Transverse colon (tissue), 4 donors: Measurements from ENCODE around the gene GALNT13. TPM values are rescaled to one million over a fixed set of nuclear protein-coding genes. Genes with fewer than 3 reads are reported as not detected.

Experiments
- DNase-seq: peaks from one replicate; pipeline ENCODE4 v3.0.0-alpha.2; 2019
- H3K27ac ChIP-seq, 4 donors: fragments of 200-600 bp; sonication (generic); 2 replicates each; pipeline ENCODE4 v1.5.1; 2016 to 2018; ENCODE audit warnings: inconsistent platforms in 4 of 4
- H3K27me3 ChIP-seq: fragments of 200-600 bp; sonication (generic); 2 replicates; pipeline ENCODE4 v1.5.1; 2017; ENCODE audit warnings: inconsistent platforms
- H3K36me3 ChIP-seq, 4 donors: fragments of 200-600 bp; sonication (generic); 2 replicates each; pipeline ENCODE4 v1.5.1; 2017 to 2019; ENCODE audit warnings: inconsistent platforms in 4 of 4
- H3K4me1 ChIP-seq, 4 donors: fragments of 200-600 bp; sonication (generic); 2 replicates each; pipeline ENCODE4 v1.5.1; 2017 to 2020; ENCODE audit warnings: inconsistent platforms in 4 of 4
- H3K4me3 ChIP-seq, 4 donors: fragments of 200-600 bp; sonication (generic); 1 replicate in 1 of 4; 2 replicates in 3 of 4; pipeline versions ENCODE4 v1.5.1 to v1.6.1; 2017 to 2019; ENCODE audit warnings: inconsistent platforms in 4 of 4
- H3K9me3 ChIP-seq, 2 donors: fragments of 200-600 bp; sonication (generic); 2 replicates each; pipeline ENCODE4 v1.5.1; 2017 to 2019; ENCODE audit warnings: inconsistent platforms in 2 of 2
- CTCF ChIP-seq, 5 experiments: fragments of 200-600 bp in 3 of 5; fragments of 450-650 bp in 2 of 5; sonication (generic) in 3 of 5; IDR thresholded peaks; 1 replicate in 2 of 5; 2 replicates in 3 of 5; pipeline ENCODE4 v1.5.1; 2016 to 2017; ENCODE audit warnings: antibody characterized with exemption in 5 of 5, inconsistent platforms in 3 of 5, mild to moderate bottlenecking in 2 of 5, moderate library complexity in 1 of 5
- EP300 ChIP-seq: sonication (generic); formaldehyde crosslinking; IDR thresholded peaks from one replicate; pipeline ENCODE4 v1.6.1; 2017; ENCODE audit warnings: antibody characterized with exemption, low read depth
- POLR2A ChIP-seq: fragments of 450-650 bp; IDR thresholded peaks from one replicate; pipeline ENCODE4 v1.6.1; 2016; ENCODE audit warnings: antibody characterized with exemption, mild to moderate bottlenecking, moderate library complexity
- POLR2AphosphoS5 ChIP-seq, 3 donors: sonication (generic); formaldehyde crosslinking; IDR thresholded peaks; one replicate each; pipeline ENCODE4 v1.6.1; 2016; ENCODE audit warnings: antibody characterized with exemption in 3 of 3
- WGBS, 2 donors: methylation state at CpG; one replicate each; pipeline ENCODE4 v1.1.5; 2018; ENCODE audit warnings: low coverage in 1 of 2; 5-methylcytosine and 5-hydroxymethylcytosine counted together
- in situ Hi-C, 4 donors: fragments of 200-750 bp; cut with MboI; loops; one replicate each; pipeline versions ENCODE4 v1.15.0 to v1.15.1; 2017; ENCODE audit warnings: low sequenced_read_pairs in 3 of 4, low pct_ligation_motif_present in 1 of 4, low pct_unique_long_range_greater_than_20kb in 1 of 4
- intact Hi-C: fragments of 100-400 bp; cut with DNase I; formaldehyde crosslinking; loops from one replicate; pipeline ENCODE4 v1.15.1; 2023; ENCODE audit warnings: low total_unique reads
- total RNA-seq, 4 donors: library from RNA; depleted of rRNA; stranded (reverse); fragments of >200 nt; gene quantifications; one replicate each; pipeline ENCODE4 v1.1.0, GENCODE V29; 2016

Gene GALNT13
- total RNA-seq, 4 donors from 2014 or later = 0.41 to 0.95 TPM; not detected in 2

- no peaks in the 10 kb centered on the region for H3K9me3 ChIP-seq
- no peak for DNase-seq
- H3K27ac ChIP-seq = no peak overlapping the region
- in situ Hi-C loops (no loop called here), intact Hi-C loops (no loop called here)
- H3K4me3 ChIP-seq = no peak overlapping the region
- 29 to 35% methylated on average over 1 of the region's 1 CpG for WGBS, 2 donors
- no peaks in the 10 kb centered on the region for H3K36me3 ChIP-seq
- no peaks in the 10 kb centered on the region for H3K27me3 ChIP-seq
- no peaks in the 10 kb centered on the region for H3K4me1 ChIP-seq
- no peak for TF ChIP-seq CTCF (IDR thresholded peaks at IDR 0.05)
- TF ChIP-seq POLR2AphosphoS5 (IDR thresholded peaks at IDR 0.05) = no peak
- TF ChIP-seq EP300 = no peak
- TF ChIP-seq POLR2A = no peak
Observed at GRCh38 chr2:153890576-153890975, 18.9 kb downstream of the GALNT13 start.

GRCh38 chr2:153891051-153891450 lies 19.3 kb downstream of the GALNT13 start:
- H3K4me3 ChIP-seq = no peak overlapping the region
- no peaks in the 10 kb centered on the region for H3K36me3 ChIP-seq
- no peaks in the 10 kb centered on the region for H3K4me1 ChIP-seq
- intact Hi-C loops = no loop called here
- H3K9me3 ChIP-seq = no peaks in the 10 kb centered on the region
- TF ChIP-seq EP300 (no peak), POLR2A (no peak), POLR2AphosphoS5 (IDR thresholded peaks at IDR 0.05) (no peak)
- in situ Hi-C loops = no loop called here
- no peak for DNase-seq
- no peaks in the 10 kb centered on the region for H3K27me3 ChIP-seq
- no peak overlapping the region for H3K27ac ChIP-seq

GRCh38 chr2:153912798-153913396 lies 41.2 kb downstream of the GALNT13 start:
- H3K4me3 ChIP-seq = no peak overlapping the region

GRCh38 chr2:153917570-153917969 lies 45.8 kb downstream of the GALNT13 start:
- H3K4me1 ChIP-seq = no peaks in the 10 kb centered on the region
- H3K4me3 ChIP-seq = no peak overlapping the region
- H3K27me3 ChIP-seq = no peaks in the 10 kb centered on the region
- no peaks in the 10 kb centered on the region for H3K36me3 ChIP-seq
- intact Hi-C loops = no loop called here
- TF ChIP-seq EP300 (no peak), POLR2A (no peak), CTCF (IDR thresholded peaks at IDR 0.05) (no peak), POLR2AphosphoS5 (IDR thresholded peaks at IDR 0.05) (no peak)
- no peak overlapping the region for H3K27ac ChIP-seq
- in situ Hi-C loops = no loop called here
- no peaks in the 10 kb centered on the region for H3K9me3 ChIP-seq
- DNase-seq = no peak

More at GRCh38 chr2:153912798-153913396, 41.2 kb downstream of the GALNT13 start:
- 78% methylated on average over 3 of the region's 3 CpGs; no CpG with 5 or more reads in 1 of the 2 donors for WGBS, 2 donors
- Histone ChIP-seq H3K27ac (no peak overlapping the region), H3K9me3 (no peaks in the 10 kb centered on the region), H3K27me3 (no peaks in the 10 kb centered on the region), H3K36me3 (no peaks in the 10 kb centered on the region), H3K4me1 (no peaks in the 10 kb centered on the region)
- intact Hi-C loops = no loop called here
- TF ChIP-seq EP300 (no peak), CTCF (IDR thresholded peaks at IDR 0.05) (no peak), POLR2AphosphoS5 (IDR thresholded peaks at IDR 0.05) (no peak), POLR2A (no peak)
- no peak for DNase-seq
- in situ Hi-C loops = no loop called here

GRCh38 chr2:153935511-153935910 lies 63.8 kb downstream of the GALNT13 start:
- Histone ChIP-seq H3K27ac (no peak overlapping the region), H3K36me3 (no peaks in the 10 kb centered on the region), H3K4me1 (no peaks in the 10 kb centered on the region), H3K9me3 (no peaks in the 10 kb centered on the region), H3K4me3 (no peak overlapping the region), H3K27me3 (no peaks in the 10 kb centered on the region)
- no peak for DNase-seq
- intact Hi-C loops = no loop called here
- in situ Hi-C loops = no loop called here
- TF ChIP-seq POLR2A (no peak), POLR2AphosphoS5 (IDR thresholded peaks at IDR 0.05) (no peak), CTCF (IDR thresholded peaks at IDR 0.05) (no peak), EP300 (no peak)
